Fibroblast of skin of left biceps (primary cell): ENCODE data around the gene ADARB2.
"Not testable (repeated sequence)": the region's sequence is repeated elsewhere in the genome, so short reads cannot be mapped to it uniquely, and the experiment has no call there.

Experiments used
- DNase-seq, 2 experiments: peaks; one replicate each; pipeline ENCODE4 v3.0.0-alpha.2; 2013; ENCODE audit warnings: low read depth in 2 of 2

The ADARB2 gene

GRCh38 chr10:1159131-1160061 is 577.9 kb downstream of the ADARB2 start:
- DNase-seq: no peak

- DNase-seq: not testable (repeated sequence)
These were observed 578.8 kb downstream of the ADARB2 start for GRCh38 chr10:1158536-1158935.

- no peak for DNase-seq
These were observed 579.3 kb downstream of the ADARB2 start for GRCh38 chr10:1158066-1158465.

- no peak for DNase-seq
These were observed 579.8 kb downstream of the ADARB2 start for GRCh38 chr10:1157615-1157933.

GRCh38 chr10:1156921-1157614 is 580.3 kb downstream of the ADARB2 start:
- no peak for DNase-seq

- DNase-seq: no peak
These were observed 580.8 kb downstream of the ADARB2 start for GRCh38 chr10:1156616-1156886.

- no peak for DNase-seq
These were observed 581.3 kb downstream of the ADARB2 start for GRCh38 chr10:1155791-1156615.

- no peak for DNase-seq
These were observed 582.6 kb downstream of the ADARB2 start for GRCh38 chr10:1154531-1155295.

- no peak for DNase-seq
These were observed 583.4 kb downstream of the ADARB2 start for GRCh38 chr10:1153805-1154351.

GRCh38 chr10:1153251-1153763 is 584.0 kb downstream of the ADARB2 start:
- DNase-seq: no peak

GRCh38 chr10:1152386-1153250 is 584.7 kb downstream of the ADARB2 start:
- no peak for DNase-seq

- DNase-seq: no peak
These were observed 586.0 kb downstream of the ADARB2 start for GRCh38 chr10:1151076-1152033.

GRCh38 chr10:1150638-1150955 is 586.7 kb downstream of the ADARB2 start:
- DNase-seq: no peak

GRCh38 chr10:1149793-1150637 is 587.3 kb downstream of the ADARB2 start:
- DNase-seq: no peak

GRCh38 chr10:1148855-1149605 is 588.3 kb downstream of the ADARB2 start:
- no peak for DNase-seq

GRCh38 chr10:1147810-1148209 is 589.5 kb downstream of the ADARB2 start:
- DNase-seq: no peak

GRCh38 chr10:1142596-1142995 is 594.7 kb downstream of the ADARB2 start:
- DNase-seq: no peak

GRCh38 chr10:1141701-1142100 is 595.6 kb downstream of the ADARB2 start:
- DNase-seq: no peak
